GM19468 (cell line): ENCODE results near the gene HRH1.
"Not testable (repeated sequence)": the region's sequence is repeated elsewhere in the genome, so short reads cannot be mapped to it uniquely, and the experiment has no call there.

Experiments
- ATAC-seq: cut with Tn5 transposase; IDR thresholded peaks from one replicate; pipeline ENCODE4 v1.9.1; 2021; ENCODE audit warnings: mild to moderate bottlenecking, moderate library complexity, moderate number of reproducible peaks; ENCODE audit not compliant: unreplicated experiment; ENCODE audit errors: extremely low read depth

The HRH1 gene

GRCh38 chr3:11140030-11140712 lies 14.1 kb upstream of the HRH1 start:
- peak; percentile 88 for ATAC-seq

- peak; percentile 5 for ATAC-seq
Observed at GRCh38 chr3:11140713-11141104, 13.6 kb upstream of the HRH1 start.

- ATAC-seq: no peak
Observed at GRCh38 chr3:11143476-11143875, 10.8 kb upstream of the HRH1 start.

- no peak for ATAC-seq
Observed at GRCh38 chr3:11144996-11145395, 9.3 kb upstream of the HRH1 start.

- no peak for ATAC-seq
Observed at GRCh38 chr3:11145888-11146287, 8.4 kb upstream of the HRH1 start.

- no peak for ATAC-seq
Observed at GRCh38 chr3:11146773-11147660, 7.3 kb upstream of the HRH1 start.

- no peak for ATAC-seq
Observed at GRCh38 chr3:11150256-11150655, 4.0 kb upstream of the HRH1 start.

GRCh38 chr3:11152301-11152700 lies 2.0 kb upstream of the HRH1 start:
- ATAC-seq: no peak

GRCh38 chr3:11154953-11155325 lies 646 bp downstream of the HRH1 start:
- no peak for ATAC-seq

- no peak for ATAC-seq
Observed at GRCh38 chr3:11155341-11156025, 1.2 kb downstream of the HRH1 start.

- ATAC-seq: no peak
Observed at GRCh38 chr3:11156026-11156410, 1.7 kb downstream of the HRH1 start.

- ATAC-seq: no peak
Observed at GRCh38 chr3:11157421-11157820, 3.1 kb downstream of the HRH1 start.

GRCh38 chr3:11159421-11159904 lies 5.2 kb downstream of the HRH1 start:
- ATAC-seq: no peak

GRCh38 chr3:11161666-11162065 lies 7.4 kb downstream of the HRH1 start:
- ATAC-seq: no peak

GRCh38 chr3:11162401-11163345 lies 8.4 kb downstream of the HRH1 start:
- no peak for ATAC-seq

- no peak for ATAC-seq
Observed at GRCh38 chr3:11164607-11165006, 10.3 kb downstream of the HRH1 start.

GRCh38 chr3:11165476-11165875 lies 11.2 kb downstream of the HRH1 start:
- no peak for ATAC-seq

- not testable (repeated sequence) for ATAC-seq
Observed at GRCh38 chr3:11166807-11167400, 12.6 kb downstream of the HRH1 start.

- no peak for ATAC-seq
Observed at GRCh38 chr3:11167590-11167989, 13.3 kb downstream of the HRH1 start.
